Esophagus muscularis mucosa (tissue), 4 donors: Measurements from ENCODE around the gene PRR29. TPM values are rescaled to one million over a fixed set of nuclear protein-coding genes. Genes with fewer than 3 reads are reported as not detected.

Source experiments
- DNase-seq: peaks from one replicate; pipeline ENCODE4 v3.0.0-alpha.2; 2017; ENCODE audit errors: extremely low spot score
- H3K27ac ChIP-seq, 4 donors: fragments of 200-600 bp; sonication (generic); replicated peaks in 1 of 4; 1 replicate in 3 of 4; 2 replicates in 1 of 4; pipeline ENCODE4 v1.5.1; 2016 to 2019; ENCODE audit warnings: mild to moderate bottlenecking in 1 of 4
- H3K27me3 ChIP-seq, 4 donors: fragments of 200-600 bp; sonication (generic); one replicate each; pipeline versions ENCODE4 v1.5.1 to v1.6.0; 2016 to 2019
- H3K36me3 ChIP-seq, 4 donors: fragments of 200-600 bp; sonication (generic); one replicate each; pipeline ENCODE4 v1.5.1; 2016 to 2019
- H3K4me1 ChIP-seq, 4 donors: fragments of 200-600 bp; sonication (generic); one replicate each; pipeline ENCODE4 v1.5.1; 2016 to 2019
- H3K4me3 ChIP-seq, 4 donors: fragments of 200-600 bp; sonication (generic); 1 replicate in 2 of 4; 2 replicates in 2 of 4; pipeline ENCODE4 v1.5.1; 2016 to 2019; ENCODE audit warnings: mild to moderate bottlenecking in 4 of 4, moderate library complexity in 1 of 4
- H3K9me3 ChIP-seq, 4 donors: fragments of 200-600 bp; sonication (generic); 1 replicate in 3 of 4; 2 replicates in 1 of 4; pipeline ENCODE4 v1.5.1; 2016 to 2019
- EP300 ChIP-seq: sonication (generic); formaldehyde crosslinking; IDR thresholded peaks from one replicate; pipeline ENCODE4 v1.6.1; 2017; ENCODE audit warnings: antibody characterized with exemption
- POLR2A ChIP-seq: fragments of 450-650 bp; IDR thresholded peaks from one replicate; pipeline ENCODE4 v1.6.1; 2017; ENCODE audit warnings: antibody characterized with exemption, moderate library complexity, mild to moderate bottlenecking, low read depth
- POLR2AphosphoS5 ChIP-seq, 2 donors: sonication (generic); formaldehyde crosslinking; IDR thresholded peaks; one replicate each; pipeline ENCODE4 v1.6.1; 2017; ENCODE audit warnings: antibody characterized with exemption in 2 of 2
- WGBS: methylation state at CpG from one replicate; pipeline ENCODE4 v1.1.5; 2018; 5-methylcytosine and 5-hydroxymethylcytosine counted together
- intact Hi-C: fragments of 100-400 bp; cut with DNase I; formaldehyde crosslinking; loops from one replicate; pipeline ENCODE4 v1.15.1; 2023
- total RNA-seq, 4 donors: library from RNA; depleted of rRNA; stranded (reverse); fragments of >200 nt; gene quantifications; one replicate each; pipeline versions ENCODE4 v1.1.0 to v1.2.1, GENCODE V29; 2016
- TF ChIP-seq, protein P1 (sequence below), 3 experiments: fragments of 200-600 bp in 2 of 3; fragments of 450-650 bp in 1 of 3; sonication (generic) in 2 of 3; IDR thresholded peaks; one replicate each; pipeline ENCODE4 v1.5.1; 2017 to 2019; ENCODE audit warnings: antibody characterized with exemption in 3 of 3, mild to moderate bottlenecking in 2 of 3, moderate library complexity in 1 of 3

PRR29 gene
- total RNA-seq, 4 donors from 2014 or later, result 0.23 to 0.42 (median 0.39) TPM; not detected in 1

DNA sequence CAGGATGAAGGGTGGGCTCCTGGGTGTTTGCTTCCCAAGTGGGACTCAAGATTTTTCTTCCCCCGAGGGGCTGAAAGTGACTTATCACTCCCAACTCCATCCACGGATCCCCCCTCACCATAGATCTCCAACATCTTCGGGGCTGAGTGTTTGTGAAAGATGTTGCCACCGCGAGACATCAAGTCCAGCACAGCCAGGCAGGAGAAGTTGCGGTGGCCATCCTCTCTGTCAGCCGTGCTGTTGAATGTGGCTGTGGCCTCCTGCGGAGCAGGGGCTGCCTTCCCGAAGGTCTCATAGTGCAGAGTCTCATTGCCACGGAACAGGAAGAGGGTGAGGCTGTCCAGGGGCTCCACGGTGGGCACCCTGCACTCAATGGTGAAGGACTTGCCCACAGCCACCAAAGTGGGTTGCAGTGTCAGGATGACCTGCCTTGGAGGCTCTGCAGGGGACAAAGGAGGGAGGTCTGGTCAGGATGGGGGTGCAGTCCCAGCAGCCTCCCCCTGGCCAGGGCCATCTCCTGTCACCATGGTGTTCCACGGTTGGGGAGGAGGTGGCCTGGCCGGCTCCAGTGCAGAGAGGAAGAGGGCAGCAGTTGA is 5.5 kb downstream of the PRR29 start:
- H3K27ac ChIP-seq, result no peak overlapping the region
- H3K9me3 ChIP-seq, result no peaks in the 10 kb centered on the region
- 85% methylated on average over 6 of the region's 13 CpGs for WGBS
- H3K27me3 ChIP-seq, result peaks cover 0 to 43% (median 4%) of the 10 kb centered on the region in 4 donors
- H3K4me3 ChIP-seq, result no peak overlapping the region
- H3K4me1 ChIP-seq, result peaks cover 31 to 38% (median 33%) of the 10 kb centered on the region in 4 donors
- no peak for TF ChIP-seq POLR2AphosphoS5 (IDR thresholded peaks at IDR 0.05)
- TF ChIP-seq EP300, result no peak
- TF ChIP-seq POLR2A, result no peak
- TF ChIP-seq, protein P1, sequence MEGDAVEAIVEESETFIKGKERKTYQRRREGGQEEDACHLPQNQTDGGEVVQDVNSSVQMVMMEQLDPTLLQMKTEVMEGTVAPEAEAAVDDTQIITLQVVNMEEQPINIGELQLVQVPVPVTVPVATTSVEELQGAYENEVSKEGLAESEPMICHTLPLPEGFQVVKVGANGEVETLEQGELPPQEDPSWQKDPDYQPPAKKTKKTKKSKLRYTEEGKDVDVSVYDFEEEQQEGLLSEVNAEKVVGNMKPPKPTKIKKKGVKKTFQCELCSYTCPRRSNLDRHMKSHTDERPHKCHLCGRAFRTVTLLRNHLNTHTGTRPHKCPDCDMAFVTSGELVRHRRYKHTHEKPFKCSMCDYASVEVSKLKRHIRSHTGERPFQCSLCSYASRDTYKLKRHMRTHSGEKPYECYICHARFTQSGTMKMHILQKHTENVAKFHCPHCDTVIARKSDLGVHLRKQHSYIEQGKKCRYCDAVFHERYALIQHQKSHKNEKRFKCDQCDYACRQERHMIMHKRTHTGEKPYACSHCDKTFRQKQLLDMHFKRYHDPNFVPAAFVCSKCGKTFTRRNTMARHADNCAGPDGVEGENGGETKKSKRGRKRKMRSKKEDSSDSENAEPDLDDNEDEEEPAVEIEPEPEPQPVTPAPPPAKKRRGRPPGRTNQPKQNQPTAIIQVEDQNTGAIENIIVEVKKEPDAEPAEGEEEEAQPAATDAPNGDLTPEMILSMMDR (IDR thresholded peaks at IDR 0.05), result no peak
- DNase-seq, result no peak
- intact Hi-C loops, result no loop called here
- H3K36me3 ChIP-seq, result peaks cover 0 to 28% (median 5%) of the 10 kb centered on the region in 4 donors

DNA sequence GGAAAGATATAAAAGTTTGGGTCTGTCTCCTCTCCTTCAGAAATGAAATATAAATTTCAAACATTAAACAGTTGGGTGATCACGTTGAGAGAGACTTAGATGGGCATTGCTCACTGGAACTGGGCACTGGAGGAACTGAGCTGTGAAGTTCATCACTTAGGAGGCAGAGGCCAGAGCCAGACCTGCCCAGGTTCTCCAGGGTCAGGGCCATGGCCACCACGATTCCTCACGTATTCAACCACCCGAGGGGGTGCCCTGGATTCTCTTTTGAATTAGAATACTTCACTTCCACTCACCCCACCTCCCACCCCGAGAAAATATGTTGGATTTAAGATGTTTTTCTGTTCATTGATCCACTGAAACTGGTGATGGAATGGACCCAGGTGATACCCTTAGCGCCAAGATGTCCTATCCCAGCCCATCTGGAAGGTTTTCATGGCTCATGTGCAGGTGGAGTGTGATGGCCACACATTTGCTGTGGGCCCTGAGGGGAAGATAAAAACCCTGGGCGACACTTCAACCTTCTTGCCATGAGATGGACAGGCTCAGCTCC is 6.1 kb downstream of the PRR29 start:
- Histone ChIP-seq H3K9me3 (no peaks in the 10 kb centered on the region), H3K4me1 (peaks cover 29 to 41% (median 35%) of the 10 kb centered on the region in 4 donors), H3K36me3 (peaks cover 0 to 28% (median 5%) of the 10 kb centered on the region in 4 donors), H3K4me3 (no peak overlapping the region), H3K27ac (no peak overlapping the region), H3K27me3 (peaks cover 0 to 38% (median 2%) of the 10 kb centered on the region in 4 donors)
- intact Hi-C loops, result no loop called here
- WGBS, result 95% methylated on average over 7 of the region's 7 CpGs
- TF ChIP-seq POLR2AphosphoS5 (IDR thresholded peaks at IDR 0.05) (no peak), EP300 (no peak), POLR2A (no peak)
- TF ChIP-seq, protein P1 (IDR thresholded peaks at IDR 0.05), result no peak
- DNase-seq, result no peak

DNA sequence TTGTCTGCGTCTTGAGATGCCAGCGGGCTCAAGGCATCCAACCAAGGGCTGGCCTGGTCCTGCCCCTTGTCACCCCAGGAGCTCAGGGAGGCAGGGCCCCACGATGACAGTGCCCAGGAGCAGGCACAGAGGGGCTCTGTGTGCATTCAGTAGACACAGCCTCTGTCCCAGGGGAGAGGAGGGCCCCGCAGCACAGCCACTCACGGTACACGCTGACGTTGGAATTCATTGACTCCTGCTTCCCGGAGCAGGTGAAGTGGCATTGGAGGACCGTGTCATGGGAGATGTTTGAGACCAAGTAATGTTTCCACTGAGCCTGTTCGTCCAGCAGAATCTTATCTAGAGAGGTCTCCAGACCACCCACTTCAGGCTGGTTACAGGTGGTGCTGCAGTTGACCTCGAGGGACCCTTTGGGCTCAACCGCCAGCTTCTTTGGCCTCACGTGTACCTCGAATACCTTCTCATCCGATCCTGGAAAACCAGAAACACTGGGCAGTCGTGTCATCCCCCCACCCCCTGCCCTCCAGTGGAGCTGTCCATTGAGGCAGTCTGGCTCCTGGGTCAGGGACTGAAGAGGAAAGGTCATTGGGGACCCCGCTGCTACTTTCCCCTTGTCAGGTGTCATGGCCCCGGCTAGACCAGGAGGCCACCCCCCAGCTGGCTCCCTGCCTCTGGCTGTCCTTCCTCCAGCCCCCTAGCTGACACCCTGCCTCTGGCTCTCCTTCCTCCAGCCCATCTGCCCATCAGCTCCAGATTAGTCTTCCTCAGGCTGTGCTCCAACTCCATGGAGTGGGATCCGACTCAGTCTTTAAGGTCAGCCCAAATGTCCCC is 7.0 kb downstream of the PRR29 start:
- H3K4me1 ChIP-seq, result peaks cover 37 to 43% (median 41%) of the 10 kb centered on the region in 4 donors
- peaks cover 0 to 28% (median 5%) of the 10 kb centered on the region in 4 donors for H3K36me3 ChIP-seq
- H3K4me3 ChIP-seq, result peak overlapping the region; percentile 14 to 42 (median 27)
- H3K27ac ChIP-seq, result peak overlapping the region in 3 of 4 donors; percentile 21 to 71 (median 62)
- 78% methylated on average over 12 of the region's 19 CpGs for WGBS
- H3K9me3 ChIP-seq, result no peaks in the 10 kb centered on the region
- TF ChIP-seq POLR2AphosphoS5 (IDR thresholded peaks at IDR 0.05), result no peak
- TF ChIP-seq, protein P1 (IDR thresholded peaks at IDR 0.05), result no peak
- TF ChIP-seq EP300, result no peak
- no peak for TF ChIP-seq POLR2A
- H3K27me3 ChIP-seq, result peaks cover 0 to 33% (median 0%) of the 10 kb centered on the region in 4 donors
- DNase-seq, result no peak
- intact Hi-C loops, result no loop called here

DNA sequence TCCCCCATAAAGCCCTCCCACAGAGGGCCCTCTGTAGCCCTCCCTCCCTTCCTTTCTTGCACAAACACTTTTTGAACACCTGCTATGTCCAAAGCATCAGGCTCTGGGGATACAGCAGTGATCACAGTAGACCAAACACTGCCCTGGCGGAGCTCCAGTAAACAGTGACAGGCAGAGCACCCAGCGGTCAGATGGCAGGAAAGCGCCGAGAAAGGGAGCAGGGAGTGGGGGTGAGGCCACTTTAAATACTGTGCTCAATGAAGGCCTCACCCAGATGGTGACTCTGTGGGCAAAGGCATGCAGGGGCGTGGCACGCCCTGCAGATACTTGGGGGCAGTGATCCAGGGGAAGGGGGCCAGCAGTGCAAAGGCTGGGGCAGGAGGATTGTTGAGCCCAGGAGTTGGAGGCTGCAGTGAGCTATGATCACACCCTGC is 7.6 kb downstream of the PRR29 start:
- intact Hi-C loops, result no loop called here

More for the DNA sequence above, 7.6 kb downstream of the PRR29 start:
- 32% methylated on average over 5 of the region's 6 CpGs for WGBS
- Histone ChIP-seq H3K9me3 (no peaks in the 10 kb centered on the region), H3K27me3 (peaks cover 0 to 28% (median 0%) of the 10 kb centered on the region in 4 donors), H3K36me3 (peaks cover 0 to 28% (median 5%) of the 10 kb centered on the region in 4 donors), H3K4me3 (peak overlapping the region; percentile 24 to 42 (median 28)), H3K27ac (peak overlapping the region; percentile 21 to 71 (median 64)), H3K4me1 (peaks cover 38 to 43% (median 41%) of the 10 kb centered on the region in 4 donors)
- no peak for DNase-seq
- TF ChIP-seq EP300 (no peak), POLR2A (no peak), POLR2AphosphoS5 (IDR thresholded peaks at IDR 0.05) (no peak)
- TF ChIP-seq, protein P1 (IDR thresholded peaks at IDR 0.05), result no peak
